ENCODE measurements around the gene LYPLA2.
A peak's percentile ranks its signal among the peaks of the same experiment; 100 is the strongest.
"Not testable (repeated sequence)": the region's sequence is repeated elsewhere in the genome, so short reads cannot be mapped to it uniquely, and the experiment has no call there.

Gene LYPLA2

DNA sequence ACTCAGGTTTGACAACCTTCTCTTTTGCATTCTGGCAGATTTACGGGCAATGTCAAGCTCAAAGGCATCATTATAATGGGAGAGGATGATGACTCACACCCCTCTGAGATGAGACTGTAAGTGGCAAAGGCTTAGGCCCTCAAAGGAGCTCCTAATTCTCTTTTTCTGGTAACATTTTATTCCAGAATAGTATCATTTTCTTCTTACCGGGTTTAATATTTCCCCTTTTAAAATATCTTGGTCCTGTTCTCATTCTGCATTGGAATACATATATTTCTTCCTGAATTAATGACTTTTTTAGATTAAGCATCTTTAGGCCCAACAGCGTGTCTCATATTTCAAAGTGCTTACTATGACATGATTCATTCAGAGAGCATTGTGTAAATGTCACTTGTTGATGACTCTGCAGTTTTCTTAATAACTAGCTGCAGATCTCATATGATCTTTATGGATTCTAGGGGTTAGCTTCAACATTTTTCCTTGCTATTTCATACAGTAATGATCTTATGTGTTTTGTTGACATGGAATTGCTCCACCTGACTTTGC lies 11.0 kb upstream of the LYPLA2 start:
- no peak for DNase-seq (ENCODE audit: low read depth)

DNA sequence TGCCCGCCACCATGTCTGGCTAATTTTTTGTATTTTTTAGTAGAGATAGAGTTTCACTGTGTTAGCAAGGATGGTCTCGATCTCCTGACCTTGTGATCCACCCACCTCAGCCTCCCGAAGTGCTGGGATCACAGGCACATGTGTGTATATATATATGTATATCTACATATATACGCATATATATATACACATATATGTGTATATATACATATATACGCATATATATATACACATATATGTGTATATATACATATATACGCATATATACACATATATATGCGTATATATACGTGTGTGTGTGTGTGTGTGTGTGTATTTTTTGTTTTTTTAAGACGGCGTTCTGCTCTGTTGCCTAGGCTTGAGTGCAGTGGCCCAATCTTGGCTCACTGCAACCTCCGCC lies 7.8 kb upstream of the LYPLA2 start:
- DNase-seq (ENCODE audit: low read depth): not testable (repeated sequence)

DNA sequence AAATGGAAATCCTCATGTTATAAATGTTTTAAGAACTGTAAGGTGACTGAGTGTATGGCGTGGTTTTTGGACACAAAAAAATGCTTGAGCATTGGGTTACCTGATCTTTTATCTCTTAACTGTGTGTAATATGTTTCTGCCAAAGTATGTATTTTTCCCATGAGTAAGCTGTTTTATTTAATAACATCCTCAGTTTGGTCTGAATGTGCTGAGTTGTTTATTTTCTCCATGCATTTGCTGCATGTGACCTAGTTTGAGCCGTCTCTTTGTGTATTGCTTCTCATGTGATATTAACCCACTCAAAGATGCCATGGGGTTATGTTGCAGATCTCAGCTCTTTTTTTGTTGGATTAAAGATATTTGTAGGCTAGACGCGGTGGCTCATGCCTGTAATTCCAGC lies 6.1 kb upstream of the LYPLA2 start:
- DNase-seq (ENCODE audit: low read depth): no peak

DNA sequence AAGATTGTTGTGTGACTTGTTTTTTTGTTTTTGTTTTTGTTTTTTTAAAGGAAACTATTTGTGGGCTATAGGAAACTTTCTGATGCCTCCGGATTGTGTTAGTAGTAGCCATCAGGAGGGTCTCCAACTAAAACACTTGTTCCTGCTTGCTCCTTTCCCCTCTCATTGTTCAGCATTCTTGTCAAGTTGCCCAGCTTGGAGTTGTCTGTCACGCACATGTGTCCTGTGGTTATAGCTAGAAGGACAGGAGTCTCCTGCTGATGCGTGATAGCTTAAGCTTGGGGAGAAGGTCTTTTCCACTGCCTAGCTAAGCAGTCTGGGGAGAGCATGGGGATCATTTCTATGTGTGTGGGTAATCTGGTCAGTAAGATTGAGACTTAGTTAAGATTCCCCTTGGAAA lies 3.2 kb upstream of the LYPLA2 start:
- no peak for DNase-seq (ENCODE audit: low read depth)

DNA sequence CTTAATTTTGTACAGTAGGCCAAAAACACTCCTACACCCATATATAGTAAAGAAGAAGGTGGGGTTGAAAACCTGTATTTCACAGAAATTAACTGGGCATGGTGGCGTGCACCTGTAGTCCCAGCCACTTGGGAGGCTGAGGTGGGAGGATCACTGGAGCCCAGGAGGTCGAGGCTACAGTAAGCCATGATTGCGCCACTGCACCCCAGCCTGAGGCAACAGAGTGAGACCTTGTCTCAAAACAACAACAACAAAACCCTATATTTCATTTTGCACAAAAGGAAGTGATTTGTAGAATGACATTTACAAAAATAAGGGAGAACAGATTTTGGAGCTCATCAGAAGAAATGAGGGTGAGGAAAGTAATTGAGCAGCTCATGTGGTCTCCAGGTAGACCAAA lies 2.2 kb upstream of the LYPLA2 start:
- DNase-seq (ENCODE audit: low read depth): no peak

DNA sequence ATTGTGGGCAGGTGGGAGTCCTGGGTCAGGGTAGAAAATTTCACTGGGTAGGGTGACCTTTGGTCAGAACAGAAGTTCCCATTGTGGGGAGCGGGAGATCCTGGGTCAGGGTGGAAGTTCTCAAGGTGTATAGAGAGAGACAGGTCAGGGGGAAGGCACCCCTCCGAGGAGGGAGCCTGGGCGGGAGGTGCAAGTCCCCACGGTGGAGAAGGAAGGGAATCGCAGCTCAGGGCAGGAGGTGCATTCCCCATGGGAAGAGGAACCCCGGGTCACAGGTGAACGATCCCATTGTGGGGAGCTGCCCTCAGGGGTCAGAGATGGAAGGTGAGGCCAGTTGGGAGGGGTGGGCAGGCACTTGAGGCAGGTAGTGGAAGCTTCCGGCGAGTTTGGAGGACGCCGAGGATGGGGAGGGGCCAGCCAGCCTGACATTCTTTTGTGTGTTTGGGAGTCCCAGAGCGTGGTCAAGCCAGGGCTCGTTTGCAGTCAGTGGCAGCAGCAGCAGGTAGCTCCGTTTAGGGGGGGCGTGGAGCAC lies 637 bp downstream of the LYPLA2 start:
- DNase-seq (ENCODE audit: low read depth): no peak

DNA sequence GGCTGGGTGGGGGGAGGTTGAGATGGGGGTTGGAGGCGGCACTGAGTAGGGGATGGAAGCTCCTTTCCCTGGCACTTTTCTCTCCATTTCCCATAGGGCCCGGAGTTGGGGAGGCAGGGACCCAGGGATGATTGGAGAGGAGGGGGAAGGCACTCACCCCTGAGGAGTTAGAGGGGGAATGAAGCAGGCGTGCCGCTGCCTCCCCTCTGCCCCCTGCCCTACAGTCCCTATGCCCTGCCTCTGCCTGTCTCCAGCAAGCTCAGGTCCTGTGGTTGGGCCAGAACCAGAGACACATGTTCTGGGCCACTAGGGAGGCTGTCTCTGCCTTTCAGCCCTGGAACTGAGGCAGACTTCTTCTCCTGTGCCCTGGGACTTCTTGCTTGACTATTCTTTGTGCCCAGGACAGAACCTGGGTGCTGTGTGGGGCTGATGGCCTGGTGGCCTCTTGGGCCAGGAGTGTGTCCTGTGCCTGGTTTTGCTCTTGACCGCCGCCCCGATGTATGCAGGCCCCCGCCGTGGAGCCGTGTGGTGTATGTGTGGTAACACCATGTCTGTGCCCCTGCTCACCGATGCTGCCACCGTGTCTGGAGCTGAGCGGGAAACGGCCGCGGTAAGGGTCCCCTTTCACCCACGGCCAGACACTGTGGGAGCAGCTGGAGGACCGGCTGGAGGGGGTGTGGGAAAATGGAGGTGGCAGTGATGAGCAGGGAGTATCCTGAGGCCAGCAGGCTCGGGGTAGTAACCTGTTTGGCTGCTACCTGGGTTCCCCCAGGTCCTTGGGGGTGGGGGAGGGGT lies 1.4 kb downstream of the LYPLA2 start:
- DNase-seq (ENCODE audit: low read depth): no peak

DNA sequence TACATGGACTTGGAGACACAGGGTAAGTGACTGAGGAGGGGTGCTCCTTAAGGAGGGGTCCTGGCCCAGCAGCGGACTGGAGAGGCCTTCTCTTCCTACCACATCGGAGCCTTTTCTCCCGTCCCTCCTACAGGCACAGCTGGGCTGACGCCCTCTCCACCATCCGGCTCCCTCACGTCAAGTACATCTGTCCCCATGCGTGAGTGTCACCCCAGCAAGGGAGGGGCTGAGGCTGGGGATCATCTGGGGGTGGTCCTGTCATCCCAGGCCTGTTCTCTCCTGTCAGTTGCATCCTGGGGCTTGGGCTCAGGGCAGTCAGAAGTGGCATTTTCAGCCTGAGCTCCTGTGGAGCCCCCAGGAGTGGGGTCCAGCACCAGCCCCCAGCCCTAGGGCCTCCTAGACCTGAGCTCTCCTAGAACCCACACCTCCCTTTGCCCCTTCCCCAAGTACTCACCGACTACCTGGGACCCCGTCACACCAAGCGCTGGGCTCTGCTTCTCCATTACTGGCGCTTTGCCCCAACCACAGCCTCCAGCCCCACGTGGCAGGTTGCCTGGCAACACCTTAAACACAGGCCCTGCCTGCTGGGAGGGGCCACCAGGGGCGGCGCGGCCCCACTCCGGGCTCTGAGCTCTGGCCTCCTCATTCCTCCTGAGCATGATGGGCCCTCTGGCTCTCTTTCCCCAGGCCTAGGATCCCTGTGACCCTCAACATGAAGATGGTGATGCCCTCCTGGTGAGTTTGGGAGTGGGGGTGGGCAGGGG lies 2.3 kb downstream of the LYPLA2 start:
- DNase-seq (ENCODE audit: low read depth): no peak

DNA sequence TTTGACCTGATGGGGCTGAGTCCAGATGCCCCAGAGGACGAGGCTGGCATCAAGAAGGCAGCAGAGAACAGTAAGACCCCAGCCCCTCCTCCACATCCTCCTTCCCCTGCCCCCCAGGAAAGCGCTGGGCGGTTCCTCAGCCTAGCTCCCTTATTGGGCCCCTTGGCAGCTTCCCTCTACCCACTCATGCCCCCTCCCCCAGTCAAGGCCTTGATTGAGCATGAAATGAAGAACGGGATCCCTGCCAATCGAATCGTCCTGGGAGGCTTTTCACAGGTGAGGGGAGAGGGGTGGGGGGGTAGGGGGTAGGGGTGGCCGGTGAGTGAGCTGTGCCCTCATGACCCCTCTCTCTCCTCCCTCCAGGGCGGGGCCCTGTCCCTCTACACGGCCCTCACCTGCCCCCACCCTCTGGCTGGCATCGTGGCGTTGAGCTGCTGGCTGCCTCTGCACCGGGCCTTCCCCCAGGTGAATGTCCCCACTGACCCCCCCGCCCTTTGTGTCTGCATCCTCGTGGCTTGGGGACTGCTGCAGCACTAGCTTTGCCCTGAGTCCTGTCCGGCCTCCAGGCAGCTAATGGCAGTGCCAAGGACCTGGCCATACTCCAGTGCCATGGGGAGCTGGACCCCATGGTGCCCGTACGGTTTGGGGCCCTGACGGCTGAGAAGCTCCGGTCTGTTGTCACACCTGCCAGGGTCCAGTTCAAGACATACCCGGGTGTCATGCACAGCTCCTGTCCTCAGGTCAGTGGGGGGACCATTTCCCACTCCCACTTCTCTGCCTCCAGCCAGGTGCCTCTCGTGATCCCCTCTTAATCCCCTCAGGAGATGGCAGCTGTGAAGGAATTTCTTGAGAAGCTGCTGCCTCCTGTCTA lies 3.2 kb downstream of the LYPLA2 start:
- DNase-seq (ENCODE audit: low read depth): no peak

DNA sequence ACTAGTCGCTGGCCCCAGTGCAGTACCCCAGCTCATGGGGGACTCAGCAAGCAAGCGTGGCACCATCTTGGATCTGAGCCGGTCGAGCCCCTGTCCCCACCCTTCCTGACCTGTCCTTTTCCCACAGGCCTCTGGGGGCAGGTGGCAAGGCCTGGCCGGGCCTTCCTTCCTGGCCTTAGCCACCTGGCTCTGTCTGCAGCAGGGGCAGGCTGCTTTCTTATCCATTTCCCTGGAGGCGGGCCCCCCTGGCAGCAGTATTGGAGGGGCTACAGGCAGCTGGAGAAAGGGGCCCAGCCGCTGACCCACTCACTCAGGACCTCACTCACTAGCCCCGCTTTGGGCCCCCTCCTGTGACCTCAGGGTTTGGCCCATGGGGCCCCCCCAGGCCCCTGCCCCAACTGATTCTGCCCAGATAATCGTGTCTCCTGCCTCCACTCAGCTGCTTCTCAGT lies 3.8 kb downstream of the LYPLA2 start:
- DNase-seq (ENCODE audit: low read depth): not testable (repeated sequence)

DNA sequence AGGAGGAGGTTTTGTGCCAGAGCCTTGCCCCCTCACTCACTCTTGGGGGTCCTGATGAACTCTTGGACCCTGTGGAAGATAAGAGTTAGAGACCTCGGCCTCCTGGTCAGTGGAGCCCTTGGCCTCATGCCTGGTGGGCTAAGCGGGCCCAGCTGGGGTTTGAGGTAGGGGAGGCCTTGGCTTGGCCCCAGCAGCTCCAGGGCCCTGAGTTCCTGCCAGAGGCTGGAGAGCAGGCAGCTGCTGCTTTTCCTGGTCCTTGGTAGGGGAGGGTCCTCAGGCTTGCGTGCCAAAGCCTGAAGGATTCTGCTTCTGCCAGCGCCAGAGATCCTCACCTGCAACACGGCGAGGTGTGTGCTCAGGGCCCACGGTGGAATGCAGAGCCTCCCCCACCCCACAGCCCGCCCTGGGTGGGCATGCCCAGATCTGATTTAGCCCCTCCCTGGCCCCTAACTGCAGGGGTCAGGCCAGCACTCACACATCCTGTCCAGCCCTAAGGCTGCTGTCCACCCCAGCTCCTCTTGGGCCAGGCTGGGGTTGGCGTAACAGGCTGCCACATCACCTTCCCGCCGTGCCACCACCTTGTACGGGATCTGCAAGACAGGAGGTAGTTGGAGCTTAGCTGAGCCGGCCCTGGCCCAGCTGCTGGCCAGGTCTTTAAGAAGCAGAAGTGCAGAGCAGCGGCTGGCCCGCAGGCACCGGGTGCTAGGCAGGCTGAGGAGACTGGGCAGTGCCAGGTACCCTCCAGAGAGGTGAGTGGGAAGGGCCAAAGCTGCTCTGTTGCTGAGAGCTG lies 4.9 kb downstream of the LYPLA2 start:
- no peak for DNase-seq (ENCODE audit: low read depth)

DNA sequence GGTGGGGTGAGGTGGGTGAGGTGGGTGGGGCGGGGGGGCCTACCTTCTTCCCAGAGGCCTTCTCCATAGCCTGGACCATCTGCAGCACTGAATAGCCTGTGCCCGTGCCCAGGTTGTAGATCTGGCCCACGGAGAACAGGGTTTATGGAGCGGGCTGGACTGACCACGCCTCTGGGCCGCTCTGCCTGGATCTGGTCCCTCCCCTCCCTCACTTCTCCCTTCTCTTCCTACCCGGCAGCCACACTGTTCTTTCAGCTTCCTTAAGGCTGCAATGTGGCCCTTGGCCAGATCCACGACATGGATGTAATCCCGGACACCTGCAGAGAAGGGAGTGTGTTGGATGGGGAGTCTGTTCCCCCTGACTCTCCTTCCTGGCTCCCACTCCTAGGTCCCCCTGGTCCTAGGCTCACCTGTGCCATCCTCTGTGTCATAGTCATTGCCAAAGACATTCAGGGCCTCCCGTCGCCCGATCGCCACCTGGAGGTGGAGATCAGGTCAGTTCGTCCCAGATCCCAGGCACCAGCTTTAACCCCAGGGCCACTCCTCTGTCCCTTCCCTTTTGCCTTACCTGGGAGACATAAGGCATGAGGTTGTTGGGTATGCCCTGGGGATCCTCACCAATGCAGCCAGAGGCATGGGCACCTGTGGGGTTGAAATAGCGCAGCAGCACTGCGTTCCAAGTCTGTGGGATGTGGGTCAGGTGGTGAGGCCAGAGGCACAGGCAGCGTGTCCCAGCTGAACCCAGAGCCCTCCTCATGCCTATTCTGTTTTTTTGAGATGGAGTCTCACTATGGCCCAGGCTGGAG lies 5.7 kb downstream of the LYPLA2 start:
- DNase-seq (ENCODE audit: low read depth): no peak

DNA sequence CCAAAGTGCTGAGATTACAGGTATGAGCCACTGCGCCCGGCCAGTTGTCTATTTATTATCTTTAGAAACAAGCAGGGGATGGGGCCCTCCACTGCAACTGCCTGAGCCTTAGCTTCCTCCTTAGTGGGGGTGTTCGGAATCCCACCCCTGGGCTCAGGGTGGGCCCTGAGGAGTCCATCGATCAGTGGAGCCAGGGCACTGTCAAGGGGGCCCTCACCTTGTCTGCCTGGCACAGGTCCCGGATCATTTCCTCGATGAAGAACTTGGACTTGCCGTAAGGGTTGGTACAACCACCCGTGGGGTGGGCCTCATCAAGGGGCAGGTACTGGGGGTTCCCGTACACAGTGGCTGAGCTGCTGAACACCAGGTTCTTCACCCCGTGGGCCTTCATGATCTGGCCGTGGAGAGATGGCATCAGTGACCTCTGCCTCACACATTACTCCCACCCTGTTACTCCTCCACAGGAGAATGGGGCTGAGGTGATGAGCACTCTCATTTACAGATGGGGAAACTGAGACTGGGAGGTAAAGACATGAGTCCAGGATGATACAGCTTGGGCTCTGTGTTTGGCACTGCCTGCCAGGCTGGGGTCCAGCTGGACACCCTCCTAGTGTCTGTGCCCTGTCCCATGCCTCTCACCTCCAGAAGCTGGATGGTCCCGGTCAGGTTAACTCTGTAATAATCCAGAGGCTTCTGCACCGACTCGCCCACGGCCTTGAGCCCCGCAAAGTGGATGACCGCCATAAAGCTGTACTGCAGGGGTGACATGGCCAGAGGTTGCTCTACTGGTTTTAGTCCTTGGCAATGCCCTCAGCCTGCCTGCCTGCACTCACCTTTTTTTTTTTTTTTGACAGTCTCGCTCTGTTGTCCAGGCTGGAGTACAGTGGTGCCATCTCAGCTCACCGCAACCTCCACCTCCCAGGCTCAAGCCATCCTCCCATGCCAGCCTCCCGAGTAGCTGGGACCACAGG lies 6.8 kb downstream of the LYPLA2 start:
- no peak for DNase-seq (ENCODE audit: low read depth)

DNA sequence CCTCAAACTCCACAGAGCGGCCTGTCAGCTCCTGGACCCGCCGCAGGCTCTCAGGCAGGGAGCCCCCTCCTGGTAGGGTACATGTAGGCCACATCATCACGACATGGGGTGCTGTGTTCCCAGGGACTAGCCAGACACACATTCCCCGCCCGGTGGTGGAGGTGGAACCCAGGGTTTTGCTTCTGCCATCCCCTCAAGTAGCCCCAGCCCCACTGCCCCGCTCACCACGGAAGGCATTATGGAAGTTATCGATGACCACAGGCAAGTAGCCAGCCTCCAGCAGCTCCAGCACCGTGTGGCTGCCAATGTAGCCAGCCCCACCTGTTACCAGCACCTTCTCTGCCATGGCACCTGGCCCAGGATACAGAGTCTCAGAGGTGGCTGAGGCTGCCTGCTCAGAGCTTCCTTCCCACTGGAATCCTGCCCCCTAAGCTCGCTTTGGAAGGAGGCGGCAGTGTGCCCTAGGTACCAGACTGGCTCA lies 7.8 kb downstream of the LYPLA2 start:
- DNase-seq (ENCODE audit: low read depth): no peak

DNA sequence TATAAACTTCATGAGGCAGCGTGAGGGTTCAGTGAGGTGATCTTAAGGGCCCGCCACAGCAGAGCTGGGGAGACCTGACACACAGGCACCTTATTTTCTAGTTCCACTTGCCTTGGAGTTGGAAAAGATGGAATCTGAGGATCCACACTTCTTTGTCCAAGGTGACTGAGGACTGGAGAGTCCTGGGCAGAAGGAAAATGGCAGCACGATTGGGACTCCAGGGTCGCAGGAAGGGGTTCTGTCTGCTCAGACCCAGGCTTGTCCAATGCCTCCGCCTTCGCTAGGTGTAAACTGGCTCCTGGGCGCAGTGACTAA lies 8.3 kb downstream of the LYPLA2 start:
- no peak for DNase-seq (ENCODE audit: low read depth)

DNA sequence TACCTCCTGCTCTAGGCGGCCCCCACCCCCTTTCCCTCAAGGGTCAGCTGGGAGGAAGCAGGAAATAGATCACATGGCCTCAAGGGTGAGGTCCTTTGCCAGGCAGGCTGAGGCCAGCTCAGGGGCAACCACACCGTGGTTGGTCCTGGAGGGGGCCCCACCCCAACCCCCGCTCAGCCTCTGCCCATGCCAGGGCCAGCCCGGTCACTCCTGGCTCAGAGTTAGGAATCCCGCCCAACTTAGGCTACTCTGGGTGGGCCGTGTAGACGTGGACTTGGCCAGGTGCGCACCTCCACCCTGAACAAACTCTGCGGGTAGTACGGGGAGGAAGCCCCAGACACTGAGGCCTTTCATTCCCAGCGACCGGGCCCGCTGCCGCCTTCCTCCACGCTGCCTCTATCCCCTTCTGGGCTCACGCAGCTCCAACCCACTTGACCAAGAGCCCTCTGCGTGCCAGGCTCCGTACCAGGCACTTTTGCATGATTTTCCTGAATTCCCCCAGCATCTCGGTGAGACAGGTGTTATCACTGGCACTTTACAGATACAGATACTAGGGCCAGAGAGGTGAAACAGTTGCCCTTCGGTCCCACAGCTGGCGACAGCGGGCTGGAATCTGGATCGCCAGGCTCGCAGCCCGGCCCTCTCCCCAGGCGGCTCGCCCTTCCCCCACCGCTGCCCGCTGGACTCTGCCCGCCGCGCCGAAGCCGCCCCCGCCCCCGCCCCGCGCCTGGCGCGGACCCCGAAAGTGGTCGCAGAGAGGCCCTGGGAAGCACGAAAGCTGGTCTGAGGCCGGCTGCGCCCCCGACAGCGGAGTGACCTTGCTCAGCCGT lies 8.8 kb downstream of the LYPLA2 start:
- DNase-seq (ENCODE audit: low read depth): no peak

DNA sequence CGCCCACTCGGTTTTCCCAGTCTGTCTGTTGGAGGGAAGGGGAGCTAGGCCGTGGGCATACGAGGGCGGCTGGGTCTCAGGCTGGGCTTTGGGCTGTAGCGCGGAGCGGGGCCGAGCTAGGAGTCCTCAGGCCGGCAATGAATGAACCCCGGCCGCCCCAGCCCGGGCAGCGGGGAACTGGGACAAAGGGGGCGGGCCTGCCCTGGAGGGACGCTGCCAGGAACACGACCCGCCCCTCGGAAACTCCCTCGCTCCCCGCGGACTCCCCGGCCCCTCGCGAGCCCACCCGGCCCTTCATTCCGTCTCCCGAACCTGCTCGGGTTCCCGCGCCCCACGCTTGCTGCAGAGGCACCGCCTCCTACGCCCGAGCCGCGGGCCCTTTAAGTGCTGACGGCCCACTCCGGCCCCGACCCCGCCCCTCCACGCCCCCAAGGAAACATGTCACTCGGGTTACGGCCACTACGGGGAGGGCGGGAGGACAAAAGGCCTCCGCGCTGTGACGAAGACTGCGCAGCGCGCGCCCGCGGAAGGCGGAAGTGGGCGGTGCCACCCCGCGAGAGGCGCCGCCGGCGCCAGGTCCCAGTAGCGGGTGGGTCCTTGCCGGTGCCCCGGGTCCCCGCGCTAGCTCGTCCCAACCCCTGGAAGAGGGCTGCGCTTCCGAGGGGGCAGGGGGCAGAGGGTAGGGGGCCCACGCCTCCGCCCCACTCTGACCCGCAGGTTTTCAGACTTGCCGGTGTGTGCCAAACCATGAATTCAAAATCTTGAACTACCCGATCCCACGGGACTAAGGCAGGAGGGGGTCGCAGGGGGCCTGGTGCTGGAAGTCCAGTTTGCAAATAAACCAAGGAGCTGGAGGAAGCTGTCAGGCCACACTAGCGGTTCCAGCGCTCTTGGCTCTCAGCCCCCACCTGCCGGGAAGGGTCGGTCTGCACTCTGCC lies 9.7 kb downstream of the LYPLA2 start, which contains the start of gene GALE:
Gene GALE (minus strand): TSS at position 355 of the 938 bp plus-strand sequence. CDS start 1,747 bp downstream, outside the sequence.
- DNase-seq (ENCODE audit: low read depth): peak; percentile 87
